Fibroblast of pulmonary artery (primary cell): ENCODE measurements around the gene KRT83.

Experiments
- DNase-seq: peaks from one replicate; pipeline ENCODE4 v3.0.0-alpha.2; 2010; ENCODE audit warnings: low read depth
- H3K4me3 ChIP-seq: replicated peaks from 2 replicates; pipeline ENCODE4 v1.5.1; 2011; ENCODE audit warnings: low read depth, mild to moderate bottlenecking, control low read depth, low read length, moderate library complexity
- TF ChIP-seq, protein P1 (sequence below): IDR thresholded peaks from 2 replicates; pipeline ENCODE4 v1.5.1; 2011; ENCODE audit warnings: mild to moderate bottlenecking, control low read depth, low read length, inconsistent platforms; ENCODE audit errors: missing control alignments

KRT83 gene

GRCh38 chr12:52360106-52360662 lies 39.0 kb upstream of the KRT83 start:
- TF ChIP-seq, protein P1, sequence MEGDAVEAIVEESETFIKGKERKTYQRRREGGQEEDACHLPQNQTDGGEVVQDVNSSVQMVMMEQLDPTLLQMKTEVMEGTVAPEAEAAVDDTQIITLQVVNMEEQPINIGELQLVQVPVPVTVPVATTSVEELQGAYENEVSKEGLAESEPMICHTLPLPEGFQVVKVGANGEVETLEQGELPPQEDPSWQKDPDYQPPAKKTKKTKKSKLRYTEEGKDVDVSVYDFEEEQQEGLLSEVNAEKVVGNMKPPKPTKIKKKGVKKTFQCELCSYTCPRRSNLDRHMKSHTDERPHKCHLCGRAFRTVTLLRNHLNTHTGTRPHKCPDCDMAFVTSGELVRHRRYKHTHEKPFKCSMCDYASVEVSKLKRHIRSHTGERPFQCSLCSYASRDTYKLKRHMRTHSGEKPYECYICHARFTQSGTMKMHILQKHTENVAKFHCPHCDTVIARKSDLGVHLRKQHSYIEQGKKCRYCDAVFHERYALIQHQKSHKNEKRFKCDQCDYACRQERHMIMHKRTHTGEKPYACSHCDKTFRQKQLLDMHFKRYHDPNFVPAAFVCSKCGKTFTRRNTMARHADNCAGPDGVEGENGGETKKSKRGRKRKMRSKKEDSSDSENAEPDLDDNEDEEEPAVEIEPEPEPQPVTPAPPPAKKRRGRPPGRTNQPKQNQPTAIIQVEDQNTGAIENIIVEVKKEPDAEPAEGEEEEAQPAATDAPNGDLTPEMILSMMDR, result no peak
- DNase-seq, result no peak
- no peak overlapping the region for H3K4me3 ChIP-seq

DNA sequence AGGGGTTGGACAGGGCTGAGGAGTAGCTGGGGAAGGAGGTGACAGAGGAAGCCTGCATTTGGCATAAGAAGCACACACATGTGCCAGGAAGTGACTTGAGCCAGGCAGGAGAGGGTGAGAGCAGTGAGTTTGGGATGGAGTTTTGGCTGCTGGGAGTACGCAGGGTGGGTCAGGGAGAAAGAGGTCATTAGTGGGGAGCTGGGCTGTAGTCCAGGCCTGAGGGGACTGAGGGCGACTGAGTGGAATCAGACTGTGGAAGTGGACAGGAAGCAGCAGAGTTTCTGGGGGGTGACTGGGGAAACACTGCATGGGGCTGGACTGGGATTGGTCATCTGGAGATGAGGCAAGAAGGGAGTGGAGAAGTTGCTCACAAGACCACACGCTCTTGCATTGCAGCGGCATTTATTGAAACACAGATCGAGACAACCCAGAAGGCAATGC lies 38.4 kb upstream of the KRT83 start:
- TF ChIP-seq, protein P1, result no peak
- no peak overlapping the region for H3K4me3 ChIP-seq
- no peak for DNase-seq

GRCh38 chr12:52358575-52359350 lies 37.6 kb upstream of the KRT83 start:
- TF ChIP-seq, protein P1, result no peak
- DNase-seq, result no peak
- no peak overlapping the region for H3K4me3 ChIP-seq

DNA sequence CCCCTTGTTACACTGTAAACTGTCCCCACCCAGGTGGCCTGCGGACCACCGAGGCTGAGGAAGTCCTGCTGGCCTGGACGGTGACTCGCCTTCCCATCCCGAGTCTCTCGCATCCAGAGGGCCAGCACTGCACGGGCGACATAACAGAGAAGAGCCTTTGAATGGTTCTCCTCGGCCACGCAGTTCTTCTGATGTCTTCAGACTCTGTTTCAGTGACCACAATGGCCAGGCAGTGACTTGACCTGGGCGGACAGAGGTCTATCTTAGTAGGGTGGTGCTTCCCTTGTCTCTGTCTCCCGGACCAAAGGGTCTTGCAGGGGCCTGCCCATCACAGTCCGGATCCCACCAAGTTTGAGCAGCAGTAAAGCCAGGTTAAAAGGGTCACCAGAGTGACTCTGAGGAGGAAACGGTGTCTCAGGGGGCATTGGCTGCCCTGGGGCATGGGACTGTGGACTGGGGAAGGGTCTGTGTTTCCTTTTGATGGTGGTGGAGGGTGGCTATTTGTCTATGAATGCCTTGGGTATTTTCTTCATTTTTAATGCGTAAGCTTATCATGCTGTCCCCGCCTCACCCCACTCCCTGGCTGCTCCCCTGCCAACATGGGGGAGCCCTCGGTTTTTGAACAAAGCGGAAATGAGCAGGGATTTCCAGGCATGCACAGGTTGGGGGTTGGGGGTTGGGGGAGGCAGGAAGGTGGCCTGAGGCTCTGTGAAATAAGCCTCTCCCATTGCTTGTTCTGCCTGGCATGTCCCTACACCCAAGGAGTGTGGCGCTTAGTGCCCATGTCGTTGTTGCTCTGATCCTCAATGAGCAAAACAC lies 35.8 kb upstream of the KRT83 start:
- TF ChIP-seq, protein P1, result no peak
- H3K4me3 ChIP-seq, result no peak overlapping the region
- no peak for DNase-seq

- H3K4me3 ChIP-seq, result no peak overlapping the region
- TF ChIP-seq, protein P1, result no peak
- DNase-seq, result no peak
These were observed 35.0 kb upstream of the KRT83 start for GRCh38 chr12:52356031-52356761.

DNA sequence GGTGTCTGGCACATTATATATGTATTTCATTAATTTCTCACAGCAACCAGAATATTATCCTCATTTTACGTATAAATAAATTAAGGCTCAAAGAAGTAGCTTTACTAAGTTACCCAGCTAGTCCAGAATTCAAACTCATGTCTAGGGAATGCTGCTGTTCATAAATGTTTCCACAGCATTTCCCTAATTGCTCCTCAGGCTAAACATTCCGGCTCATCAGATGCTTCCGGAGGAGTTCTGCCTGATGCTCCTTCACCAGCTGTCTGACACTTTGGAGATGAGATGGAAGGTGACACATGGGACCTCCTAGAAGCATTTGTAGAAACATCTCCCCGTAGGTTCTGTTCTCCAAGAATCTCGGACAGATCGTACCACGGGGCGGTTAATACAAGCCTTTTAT lies 34.0 kb upstream of the KRT83 start:
- TF ChIP-seq, protein P1, result no peak
- no peak overlapping the region for H3K4me3 ChIP-seq
- no peak for DNase-seq
